GM19468 (cell line): Measurements from ENCODE around the gene BCLAF1.

Experiments
- ATAC-seq: cut with Tn5 transposase; IDR thresholded peaks from one replicate; pipeline ENCODE4 v1.9.1; 2021; ENCODE audit warnings: mild to moderate bottlenecking, moderate library complexity, moderate number of reproducible peaks; ENCODE audit not compliant: unreplicated experiment; ENCODE audit errors: extremely low read depth

The BCLAF1 gene

GRCh38 chr6:136289579-136290409 is at the start of gene BCLAF1:
BCLAF1 (minus strand) TSS chr6:136289846; CDS start chr6:136279866, 9,980 bp downstream.
- peak; percentile 94 for ATAC-seq

DNA sequence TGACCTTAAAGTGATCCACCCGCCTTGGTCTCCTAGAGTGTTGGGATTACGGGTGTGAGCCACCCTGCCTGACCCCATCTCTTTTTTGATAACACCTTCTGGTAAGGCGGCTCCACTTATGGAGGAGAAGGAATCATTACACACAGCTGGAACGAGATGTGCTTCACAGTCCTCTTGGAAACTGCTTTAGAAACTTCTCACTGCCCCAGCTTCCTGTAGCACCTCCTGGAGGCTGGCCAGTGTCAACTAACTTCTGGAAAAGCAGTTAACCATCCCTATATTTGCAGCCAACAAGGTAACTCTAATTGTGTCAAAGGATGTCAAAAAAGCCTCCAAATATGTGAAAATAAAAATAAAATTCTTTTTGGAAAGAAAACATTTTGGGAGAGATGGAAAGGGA is 48.8 kb upstream of the BCLAF1 start:
- ATAC-seq: no peak

DNA sequence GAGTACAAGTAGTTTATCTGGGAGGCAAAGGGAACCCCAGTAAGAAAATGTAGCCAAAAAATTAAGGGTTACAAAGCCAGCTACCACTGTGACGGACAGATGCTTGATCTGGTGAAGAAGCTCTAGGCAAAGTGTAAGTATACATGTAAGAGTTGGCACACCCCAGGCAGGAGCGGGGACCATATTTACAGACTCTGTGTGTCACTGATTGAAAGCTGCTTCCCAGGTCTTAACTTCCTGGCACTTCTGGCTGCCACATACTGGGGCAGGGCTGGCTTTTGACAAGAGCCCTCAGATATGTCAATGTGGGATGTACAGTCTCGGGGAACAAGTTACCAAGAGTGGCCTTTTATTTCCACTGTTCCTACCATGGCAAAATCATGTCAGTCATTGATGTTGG is 48.0 kb upstream of the BCLAF1 start:
- ATAC-seq: no peak

DNA sequence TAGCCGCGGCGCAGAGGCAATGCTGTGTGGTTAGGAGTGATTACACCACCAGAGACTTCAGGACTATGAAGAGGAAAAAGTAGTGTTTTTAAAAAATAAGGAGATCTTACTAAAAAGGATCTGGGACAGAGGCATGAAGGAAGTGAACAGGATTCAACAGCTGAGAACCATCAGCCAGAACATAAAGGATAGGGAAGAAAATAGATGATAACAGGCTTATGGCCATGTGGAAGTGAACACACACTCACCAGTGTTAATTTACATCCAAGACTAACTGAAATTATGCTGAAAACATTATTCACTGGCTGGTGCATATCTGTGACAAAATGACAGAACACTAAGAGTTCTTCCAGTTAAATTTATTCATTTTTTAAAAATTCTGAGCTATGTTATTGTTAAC is 47.5 kb upstream of the BCLAF1 start:
- no peak for ATAC-seq

DNA sequence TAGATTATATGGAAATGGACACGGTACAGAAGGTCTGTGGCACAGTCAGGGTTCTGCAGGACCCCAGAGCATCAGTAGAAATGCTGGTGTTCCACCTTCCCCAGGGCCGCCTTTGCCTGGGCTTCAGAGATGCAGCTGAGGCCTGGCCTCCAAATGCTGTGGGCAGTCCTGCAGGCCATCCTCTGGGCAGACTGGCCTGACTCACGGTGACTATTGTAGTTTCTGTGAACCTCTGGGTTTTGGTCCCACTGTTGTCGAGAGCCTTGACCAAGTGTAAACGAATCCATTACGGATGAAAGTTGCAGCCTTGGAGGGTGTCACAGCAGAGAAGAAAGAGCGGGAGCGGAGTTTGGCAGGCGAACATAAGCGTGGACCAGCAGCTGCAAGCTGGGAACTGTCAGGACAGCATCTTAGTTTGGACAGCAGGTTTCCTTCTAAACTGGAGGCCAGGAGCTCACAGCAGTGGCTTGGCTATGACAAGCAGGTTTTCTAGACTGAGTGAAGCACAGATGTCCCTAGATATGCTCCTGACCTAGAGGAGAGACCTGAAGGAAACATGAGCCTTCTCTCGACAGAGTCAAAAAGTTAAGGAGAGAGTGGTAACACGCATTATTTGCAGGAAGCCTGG is 46.2 kb upstream of the BCLAF1 start:
- ATAC-seq: no peak

- ATAC-seq: no peak
These were observed 45.2 kb upstream of the BCLAF1 start for GRCh38 chr6:136334853-136335252.

DNA sequence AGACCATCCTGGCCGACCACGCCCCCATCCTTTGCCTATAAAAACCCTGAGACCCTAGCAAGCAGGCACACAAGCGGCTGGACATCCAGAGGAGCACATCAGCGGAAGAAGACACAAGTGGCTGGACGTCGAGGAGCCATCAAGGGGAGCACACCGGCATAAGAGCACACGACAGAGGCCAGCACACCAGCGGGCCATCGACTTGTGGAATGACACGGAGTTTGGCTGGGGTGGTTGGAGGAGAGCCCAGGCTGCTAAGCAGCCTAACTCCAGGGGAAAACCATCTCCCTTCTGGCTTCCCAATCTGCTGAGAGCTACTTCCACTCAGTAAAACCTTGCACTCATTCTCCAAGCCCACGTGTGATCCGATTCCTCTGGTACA is 44.8 kb upstream of the BCLAF1 start:
- ATAC-seq: no peak

GRCh38 chr6:136333824-136334464 is 44.3 kb upstream of the BCLAF1 start:
- no peak for ATAC-seq

DNA sequence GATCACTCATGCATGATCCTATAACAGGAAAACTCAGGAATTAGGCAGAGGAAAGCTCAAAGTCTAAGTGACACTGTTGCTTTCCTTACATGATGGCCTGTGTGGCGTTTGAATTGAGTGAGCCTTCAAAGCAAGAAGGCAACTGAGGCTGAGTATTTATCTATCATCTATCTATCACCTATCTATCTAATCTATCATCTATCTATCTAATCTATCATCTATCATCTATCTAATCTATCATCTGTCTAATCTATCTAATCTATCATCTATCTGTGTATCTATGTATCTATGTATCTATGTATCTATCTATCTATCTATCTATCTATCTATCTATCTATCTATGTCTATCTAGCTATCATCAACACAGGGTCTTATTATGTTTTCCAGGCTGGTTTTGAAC is 41.8 kb upstream of the BCLAF1 start:
- no peak for ATAC-seq

- ATAC-seq: no peak
These were observed 41.0 kb upstream of the BCLAF1 start for GRCh38 chr6:136330634-136331033.

DNA sequence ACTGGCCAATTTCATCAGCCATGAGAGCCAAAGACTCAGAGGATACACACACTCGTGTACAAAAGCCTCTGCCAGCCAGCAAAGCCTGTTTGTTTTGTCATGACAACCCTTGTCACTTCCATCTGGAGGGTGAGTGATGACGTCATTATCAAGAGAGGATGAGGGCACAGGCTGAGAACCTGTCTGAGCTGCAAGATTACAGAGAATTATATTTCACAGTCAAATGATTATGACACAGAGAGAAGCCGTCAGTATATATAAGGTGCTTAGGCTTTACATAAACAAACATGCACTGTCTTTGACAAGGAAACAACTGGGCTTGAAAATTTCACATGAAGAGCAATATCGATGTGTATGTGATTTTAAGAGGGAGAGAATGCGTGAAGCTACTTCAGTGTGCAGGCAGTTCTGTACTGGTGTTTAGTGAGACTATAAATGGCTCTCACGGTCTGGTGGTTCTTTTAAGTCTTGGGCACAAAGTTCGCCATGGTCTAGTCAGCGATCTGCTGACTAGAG is 36.5 kb upstream of the BCLAF1 start:
- ATAC-seq: no peak

GRCh38 chr6:136324686-136325380 is 35.2 kb upstream of the BCLAF1 start:
- ATAC-seq: no peak

- ATAC-seq: no peak
These were observed 33.9 kb upstream of the BCLAF1 start for GRCh38 chr6:136323431-136324112.

DNA sequence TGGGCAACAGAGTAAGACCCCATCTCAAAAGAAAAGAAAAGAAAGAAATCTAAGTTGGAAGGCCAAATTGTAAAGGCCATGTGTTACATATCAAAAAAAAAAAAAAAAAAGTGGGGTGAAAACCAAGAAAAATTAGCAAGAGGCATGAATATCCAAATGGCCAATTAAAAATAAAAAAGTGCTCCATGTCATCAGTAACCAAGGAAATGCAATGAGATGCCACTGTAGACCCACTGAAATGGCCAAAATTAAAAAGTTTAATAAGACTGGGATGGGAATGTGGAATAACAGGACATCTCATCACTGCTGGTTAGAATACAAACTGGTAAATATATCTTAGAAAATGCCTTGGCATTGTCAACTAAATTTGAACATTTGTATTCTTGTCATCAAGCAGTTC is 30.1 kb upstream of the BCLAF1 start:
- ATAC-seq: no peak

- no peak for ATAC-seq
These were observed 29.0 kb upstream of the BCLAF1 start for GRCh38 chr6:136318676-136319075.

GRCh38 chr6:136317971-136318370 is 28.3 kb upstream of the BCLAF1 start:
- ATAC-seq: no peak

DNA sequence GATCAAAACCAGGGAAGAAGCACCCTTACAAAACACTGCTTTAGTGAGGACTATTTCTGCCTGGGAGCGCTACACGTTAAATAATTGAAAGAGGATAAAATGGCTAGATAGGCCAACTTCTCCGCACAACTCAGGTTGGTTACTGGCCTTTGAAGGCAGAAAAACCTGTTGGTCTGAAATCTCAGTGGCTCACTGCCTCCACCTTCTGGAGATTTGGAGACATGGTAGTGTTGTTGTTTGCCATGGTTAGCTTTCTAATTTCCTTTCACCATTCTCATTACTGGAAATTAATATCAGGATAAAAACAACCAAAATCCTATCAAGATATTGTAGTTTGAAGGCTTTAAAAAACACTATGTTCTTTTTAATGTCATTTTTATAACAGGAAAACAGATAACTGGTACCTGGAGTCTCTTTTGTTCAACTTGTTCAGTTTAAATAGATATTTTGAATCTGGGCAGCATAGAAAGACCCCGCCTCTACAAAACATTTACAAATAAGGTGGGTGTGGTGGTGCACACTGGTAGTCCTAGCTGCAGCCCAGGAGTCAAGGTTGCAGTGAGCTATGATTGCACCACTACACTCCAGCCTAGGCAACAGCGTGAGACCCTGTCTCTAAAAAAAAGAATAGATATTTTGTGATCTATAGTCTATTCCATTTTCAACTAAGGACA is 27.5 kb upstream of the BCLAF1 start:
- ATAC-seq: no peak

DNA sequence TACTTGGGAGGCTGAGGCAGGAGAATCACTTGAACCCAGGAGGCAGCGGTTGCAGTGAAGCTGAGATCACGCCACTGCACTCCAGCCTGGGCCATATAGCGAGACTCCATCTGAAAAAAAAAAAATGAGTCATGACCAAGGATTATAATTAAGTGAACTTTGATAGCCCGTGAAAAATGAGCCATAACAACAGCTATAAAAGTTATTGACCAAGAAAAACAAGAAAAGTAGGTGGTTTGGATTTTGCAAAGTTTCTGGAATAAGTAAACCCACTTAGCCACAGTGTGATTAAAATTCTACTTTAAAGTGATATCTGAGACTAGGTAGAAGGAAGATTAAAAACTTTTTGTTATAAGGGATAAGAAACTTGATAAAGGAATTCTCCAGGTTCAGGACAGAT is 25.9 kb upstream of the BCLAF1 start:
- ATAC-seq: no peak

- no peak for ATAC-seq
These were observed 23.3 kb upstream of the BCLAF1 start for GRCh38 chr6:136312975-136313374.
